Measurements from ENCODE around the gene P2RY11.

The P2RY11 gene

DNA sequence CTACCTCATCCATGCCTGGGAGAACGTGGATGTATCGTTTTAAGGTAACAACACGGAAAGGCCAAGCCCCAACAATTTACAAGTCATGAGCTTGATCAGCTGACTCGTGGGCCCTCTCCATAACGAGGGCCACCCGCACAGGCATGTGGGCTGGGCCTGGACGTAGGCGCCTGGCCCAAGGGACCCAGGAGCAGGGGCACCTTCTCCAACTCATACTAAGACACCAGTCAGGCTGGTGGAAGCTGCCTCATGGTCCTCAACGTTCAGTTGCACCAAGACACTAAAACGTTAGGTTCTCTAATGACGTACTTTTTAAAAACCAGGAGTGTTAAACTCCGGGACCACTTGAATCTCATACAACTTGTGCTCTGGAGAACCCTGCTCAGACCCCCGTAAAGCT, 30.0 kb downstream of the P2RY11 start:
- TF ChIP-seq, protein P1, sequence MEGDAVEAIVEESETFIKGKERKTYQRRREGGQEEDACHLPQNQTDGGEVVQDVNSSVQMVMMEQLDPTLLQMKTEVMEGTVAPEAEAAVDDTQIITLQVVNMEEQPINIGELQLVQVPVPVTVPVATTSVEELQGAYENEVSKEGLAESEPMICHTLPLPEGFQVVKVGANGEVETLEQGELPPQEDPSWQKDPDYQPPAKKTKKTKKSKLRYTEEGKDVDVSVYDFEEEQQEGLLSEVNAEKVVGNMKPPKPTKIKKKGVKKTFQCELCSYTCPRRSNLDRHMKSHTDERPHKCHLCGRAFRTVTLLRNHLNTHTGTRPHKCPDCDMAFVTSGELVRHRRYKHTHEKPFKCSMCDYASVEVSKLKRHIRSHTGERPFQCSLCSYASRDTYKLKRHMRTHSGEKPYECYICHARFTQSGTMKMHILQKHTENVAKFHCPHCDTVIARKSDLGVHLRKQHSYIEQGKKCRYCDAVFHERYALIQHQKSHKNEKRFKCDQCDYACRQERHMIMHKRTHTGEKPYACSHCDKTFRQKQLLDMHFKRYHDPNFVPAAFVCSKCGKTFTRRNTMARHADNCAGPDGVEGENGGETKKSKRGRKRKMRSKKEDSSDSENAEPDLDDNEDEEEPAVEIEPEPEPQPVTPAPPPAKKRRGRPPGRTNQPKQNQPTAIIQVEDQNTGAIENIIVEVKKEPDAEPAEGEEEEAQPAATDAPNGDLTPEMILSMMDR (IDR thresholded peaks at IDR 0.05): no peak
- peaks cover 72 to 100% (median 99%) of the 10 kb centered on the region in 3 donors for H3K36me3 ChIP-seq
- no peaks in the 10 kb centered on the region for H3K27me3 ChIP-seq
- no peaks in the 10 kb centered on the region for H3K4me1 ChIP-seq
- H3K9me3 ChIP-seq: no peaks in the 10 kb centered on the region
- no peak overlapping the region for H3K27ac ChIP-seq
- intact Hi-C loops (cut with DNase I; ENCODE audit: low total_unique reads): no loop called here
- no peak overlapping the region for H3K4me3 ChIP-seq
- DNase-seq: no peak

DNA sequence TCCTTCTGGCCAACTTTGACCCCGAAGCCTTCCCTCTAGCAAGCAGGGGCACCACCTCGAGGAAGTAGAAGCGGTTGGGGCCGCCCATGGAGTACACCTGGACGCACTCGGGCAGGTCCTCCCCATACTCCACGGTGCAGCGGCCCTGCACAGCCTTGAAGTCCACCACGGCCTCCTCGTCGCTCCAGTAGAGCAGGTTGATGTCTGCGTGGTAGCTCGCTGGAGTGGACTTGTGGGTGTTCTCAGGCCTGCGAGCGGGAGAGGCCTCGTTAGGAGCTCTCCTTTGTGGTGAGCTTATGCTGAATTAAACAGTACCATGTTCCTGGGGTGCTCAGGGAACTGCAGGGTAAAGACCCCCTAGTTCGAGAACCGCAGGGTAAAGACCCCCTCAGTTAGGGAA, 30.5 kb downstream of the P2RY11 start:
- TF ChIP-seq, protein P1 (IDR thresholded peaks at IDR 0.05): no peak
- Histone ChIP-seq H3K27ac (no peak overlapping the region), H3K4me1 (no peaks in the 10 kb centered on the region), H3K27me3 (no peaks in the 10 kb centered on the region), H3K36me3 (peaks cover 71 to 100% (median 100%) of the 10 kb centered on the region in 3 donors), H3K9me3 (no peaks in the 10 kb centered on the region), H3K4me3 (no peak overlapping the region)
- DNase-seq: no peak
- intact Hi-C loops (cut with DNase I; ENCODE audit: low total_unique reads): no loop called here

DNA sequence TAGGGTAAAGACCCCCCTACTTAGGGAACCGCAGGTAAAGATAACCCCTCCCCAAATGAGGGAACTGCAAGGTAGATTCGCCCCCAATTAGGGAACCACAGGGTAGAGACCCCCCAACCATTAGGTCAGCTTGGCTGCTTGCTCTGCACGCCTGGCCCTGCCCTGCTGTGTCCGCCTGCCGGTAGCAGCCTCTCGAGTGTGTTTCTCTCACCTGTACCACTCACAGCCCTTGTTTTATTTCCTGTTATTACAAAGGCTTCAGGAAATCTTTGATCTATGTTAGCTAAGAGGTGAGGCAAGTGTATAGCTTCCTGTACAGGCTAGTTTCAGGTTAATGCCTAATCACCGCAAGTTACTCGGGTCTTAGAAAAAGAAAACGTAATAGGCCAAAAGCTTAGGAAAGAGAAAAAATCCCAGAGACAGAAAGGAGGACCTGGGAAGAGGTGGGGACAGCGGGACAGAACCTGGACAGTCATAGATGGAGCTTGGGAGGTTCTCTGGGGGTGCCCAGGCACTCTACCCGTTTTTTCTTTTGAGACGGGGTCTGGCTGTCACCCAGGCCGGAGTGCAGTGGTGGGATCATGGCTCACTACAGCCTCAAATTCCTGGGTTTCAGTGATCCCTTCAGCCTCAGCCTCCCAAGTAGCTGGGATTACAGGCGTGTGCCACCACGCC, 31.3 kb downstream of the P2RY11 start:
- Histone ChIP-seq H3K4me1 (no peaks in the 10 kb centered on the region), H3K9me3 (no peaks in the 10 kb centered on the region), H3K36me3 (peaks cover 65 to 99% (median 97%) of the 10 kb centered on the region in 3 donors), H3K27ac (no peak overlapping the region), H3K4me3 (no peak overlapping the region), H3K27me3 (no peaks in the 10 kb centered on the region)
- DNase-seq: no peak
- intact Hi-C loops (cut with DNase I; ENCODE audit: low total_unique reads): no loop called here
- TF ChIP-seq, protein P1 (IDR thresholded peaks at IDR 0.05): no peak

DNA sequence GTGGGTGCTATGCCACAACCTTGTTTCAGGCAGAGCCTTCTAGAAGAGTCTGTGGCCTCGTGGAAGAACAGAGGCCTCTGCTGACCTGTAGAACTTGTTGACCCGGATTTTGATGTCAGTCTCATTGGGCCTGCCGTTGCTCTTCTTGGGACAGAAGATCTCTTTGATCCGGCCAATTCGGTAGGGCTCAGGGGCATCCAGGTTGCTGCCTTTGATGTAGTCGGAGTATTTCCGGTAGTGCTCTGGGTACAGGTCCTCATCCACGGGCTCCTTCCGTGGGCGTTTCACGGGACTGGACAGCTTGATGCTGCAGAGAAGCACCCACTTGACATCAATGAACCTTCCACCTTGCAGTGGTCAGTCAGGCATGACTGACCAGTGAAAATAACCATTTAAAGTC, 32.2 kb downstream of the P2RY11 start:
- TF ChIP-seq, protein P1 (IDR thresholded peaks at IDR 0.05): no peak
- no peak for DNase-seq
- Histone ChIP-seq H3K27ac (no peak overlapping the region), H3K36me3 (peaks cover 65 to 94% (median 91%) of the 10 kb centered on the region in 3 donors), H3K4me1 (no peaks in the 10 kb centered on the region), H3K4me3 (no peak overlapping the region), H3K27me3 (no peaks in the 10 kb centered on the region), H3K9me3 (no peaks in the 10 kb centered on the region)
- intact Hi-C loops (cut with DNase I; ENCODE audit: low total_unique reads): no loop called here

DNA sequence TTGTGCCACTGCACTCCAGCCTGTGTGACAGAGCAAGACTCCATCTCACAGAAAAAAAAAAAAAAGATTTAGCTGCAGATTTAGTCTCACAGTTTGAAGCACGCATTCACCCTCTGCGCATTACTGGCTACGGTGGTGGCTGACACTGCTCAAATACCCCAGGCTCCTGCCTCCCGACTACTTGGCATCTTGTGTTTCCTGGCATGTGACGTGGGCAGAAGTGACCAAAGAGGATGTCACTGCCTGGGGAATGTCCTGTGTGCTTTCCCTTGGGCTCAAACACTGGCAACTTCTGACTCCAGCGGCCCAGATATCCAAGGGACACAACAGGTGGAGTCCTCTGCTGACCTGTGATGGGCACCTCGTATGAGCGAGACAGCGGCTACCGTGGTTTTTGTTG, 32.9 kb downstream of the P2RY11 start:
- Histone ChIP-seq H3K4me3 (no peak overlapping the region), H3K27me3 (no peaks in the 10 kb centered on the region), H3K36me3 (peaks cover 69 to 94% (median 91%) of the 10 kb centered on the region in 3 donors), H3K27ac (no peak overlapping the region), H3K4me1 (no peaks in the 10 kb centered on the region), H3K9me3 (no peaks in the 10 kb centered on the region)
- DNase-seq: no peak
- TF ChIP-seq, protein P1 (IDR thresholded peaks at IDR 0.05): no peak
- intact Hi-C loops (cut with DNase I; ENCODE audit: low total_unique reads): no loop called here
